Left colon (tissue), 2 donors: ENCODE results near the gene HIBADH. TPM values are rescaled to one million over a fixed set of nuclear protein-coding genes. Genes with fewer than 3 reads are reported as not detected.
A peak's percentile ranks its signal among the peaks of the same experiment; 100 is the strongest.
"Not testable (repeated sequence)": the region's sequence is repeated elsewhere in the genome, so short reads cannot be mapped to it uniquely, and the experiment has no call there.

Experiments
- ATAC-seq: fragments of 200-7000 bp; cut with Tn5 transposase; one replicate; pipeline ENCODE4 v1.9.1; 2020; ENCODE audit warnings: mild to moderate bottlenecking, moderate library complexity
- DNase-seq, 2 donors: peaks; one replicate each; pipeline ENCODE4 v3.0.0-alpha.2; 2020
- intact Hi-C, 2 donors: fragments of 100-400 bp; cut with DNase I in 1 of 2; cut with micrococcal nuclease in 1 of 2; formaldehyde crosslinking; loops; one replicate each; pipeline versions ENCODE4 v1.11.2 to v1.14.0; 2022; cut with DNase I, micrococcal nuclease
- total RNA-seq, 2 donors: library from RNA; stranded (reverse); fragmentation: NEBNext Ultra II Directional; extraction: Animal tissue kit (Norgen Biotek cat#: 25700); gene quantifications; one replicate each; pipeline ENCODE4 v1.2.1, GENCODE V29; 2021
- donor health status: DM: no; HTN: no; CAD: no.
- donor health status: DM: yes; HTN: yes; CAD: no.

HIBADH gene
- total RNA-seq, 2 donors from 2014 or later = 25.4 to 38.6 TPM

- intact Hi-C loops = no loop called here
- DNase-seq = no peak
- no peak for ATAC-seq
Observed at GRCh38 chr7:27523321-27523720, 139.4 kb downstream of the HIBADH start.

DNA sequence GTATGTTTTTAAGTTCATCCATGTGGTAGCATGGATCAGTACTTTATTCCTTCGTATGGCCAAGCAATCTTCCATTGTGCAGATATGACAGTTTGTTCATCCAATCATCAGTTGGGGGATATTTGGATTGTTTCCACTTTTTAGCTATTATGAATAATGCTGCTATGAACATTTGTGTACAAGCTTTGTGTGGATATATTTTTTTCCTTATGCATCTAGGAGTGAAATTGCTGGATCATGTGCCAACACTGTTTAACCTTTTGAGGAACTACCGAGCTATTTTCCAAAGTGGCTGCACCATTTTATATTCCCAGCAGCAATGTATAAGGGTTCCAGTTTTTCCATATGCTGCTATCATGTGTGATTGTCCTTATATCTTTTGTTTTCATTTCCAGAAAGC lies 140.1 kb downstream of the HIBADH start:
- ATAC-seq (no peak), DNase-seq (no peak)
- intact Hi-C loops = no loop called here

DNA sequence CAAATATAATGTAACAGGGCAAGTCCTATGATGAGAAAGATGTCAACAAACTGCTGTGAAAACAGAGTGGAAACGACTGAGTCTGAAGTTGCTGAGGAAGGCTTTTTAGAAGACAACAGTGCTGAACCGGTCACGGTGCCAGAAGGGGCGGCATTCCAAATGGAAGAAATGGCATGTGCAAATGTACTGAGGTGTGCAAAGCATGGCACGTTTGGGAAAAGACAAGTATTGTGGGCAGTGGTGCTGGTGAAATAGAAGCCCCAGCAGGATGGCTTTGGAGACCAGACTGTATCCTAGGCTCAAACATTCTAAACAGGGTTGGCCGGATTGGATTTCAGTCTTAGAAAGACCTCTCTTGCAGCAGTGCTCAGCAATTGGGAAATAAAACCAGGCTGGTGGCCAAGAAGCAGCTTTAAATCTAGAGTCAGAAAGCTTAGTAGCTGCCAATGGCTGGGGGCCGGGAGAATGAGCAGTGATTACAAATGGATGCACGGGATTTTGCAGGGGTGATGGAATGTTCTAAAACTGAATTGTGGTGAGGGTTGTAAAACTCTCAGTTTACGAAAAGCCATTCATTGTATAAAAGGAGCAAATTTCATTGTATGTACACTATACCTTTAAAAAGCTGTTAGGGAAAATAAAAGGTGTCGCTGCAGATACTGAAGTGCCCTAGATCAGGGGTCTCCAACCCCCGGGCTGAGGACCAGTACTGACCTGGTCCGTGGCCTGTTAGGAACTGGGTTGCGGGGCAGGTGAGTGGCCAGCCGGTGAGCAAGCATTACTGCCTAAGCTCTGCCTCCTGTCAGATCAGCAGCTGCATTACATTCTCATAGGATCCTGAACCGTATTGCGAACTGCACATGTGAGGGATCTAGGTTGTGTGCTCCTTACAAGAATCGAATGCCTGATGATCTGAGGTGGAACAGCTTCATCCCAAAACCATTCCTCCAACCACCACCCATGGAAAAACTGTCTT lies 141.6 kb downstream of the HIBADH start:
- ATAC-seq (no peak), DNase-seq (peak; percentile 8 to 32)
- intact Hi-C loops = no loop called here

DNA sequence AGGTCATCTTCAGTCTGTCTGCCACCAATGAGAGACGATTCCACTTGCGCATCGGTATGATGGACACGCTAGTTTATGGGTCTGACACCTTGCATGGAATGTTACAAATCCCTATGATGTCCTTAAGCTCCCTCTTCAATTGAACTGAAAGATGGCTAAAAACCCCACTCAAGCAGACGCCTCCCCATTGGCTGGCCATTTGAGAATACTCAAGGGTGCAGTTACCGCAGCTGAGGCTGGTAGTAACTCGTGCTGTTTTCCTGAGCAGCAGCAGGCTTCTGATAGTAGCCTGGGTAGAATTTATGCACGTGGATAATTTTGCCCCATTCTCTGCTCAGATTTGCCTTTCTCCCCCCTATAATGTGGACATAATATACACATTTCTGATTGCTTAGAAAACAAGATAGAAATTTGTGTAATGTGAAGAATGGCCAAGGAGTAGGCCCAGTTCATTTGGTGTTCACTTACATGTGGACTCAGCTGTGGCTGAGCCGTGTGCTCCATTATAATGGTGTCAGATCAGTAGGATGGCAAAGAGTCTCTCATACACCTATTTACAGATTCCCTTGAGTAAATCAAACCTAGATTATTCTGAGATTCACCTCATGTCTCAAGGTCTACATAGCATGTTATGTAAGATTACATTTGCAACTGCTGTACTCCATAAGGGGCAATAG lies 142.8 kb downstream of the HIBADH start:
- ATAC-seq = no peak
- intact Hi-C loops = no loop called here
- no peak for DNase-seq

DNA sequence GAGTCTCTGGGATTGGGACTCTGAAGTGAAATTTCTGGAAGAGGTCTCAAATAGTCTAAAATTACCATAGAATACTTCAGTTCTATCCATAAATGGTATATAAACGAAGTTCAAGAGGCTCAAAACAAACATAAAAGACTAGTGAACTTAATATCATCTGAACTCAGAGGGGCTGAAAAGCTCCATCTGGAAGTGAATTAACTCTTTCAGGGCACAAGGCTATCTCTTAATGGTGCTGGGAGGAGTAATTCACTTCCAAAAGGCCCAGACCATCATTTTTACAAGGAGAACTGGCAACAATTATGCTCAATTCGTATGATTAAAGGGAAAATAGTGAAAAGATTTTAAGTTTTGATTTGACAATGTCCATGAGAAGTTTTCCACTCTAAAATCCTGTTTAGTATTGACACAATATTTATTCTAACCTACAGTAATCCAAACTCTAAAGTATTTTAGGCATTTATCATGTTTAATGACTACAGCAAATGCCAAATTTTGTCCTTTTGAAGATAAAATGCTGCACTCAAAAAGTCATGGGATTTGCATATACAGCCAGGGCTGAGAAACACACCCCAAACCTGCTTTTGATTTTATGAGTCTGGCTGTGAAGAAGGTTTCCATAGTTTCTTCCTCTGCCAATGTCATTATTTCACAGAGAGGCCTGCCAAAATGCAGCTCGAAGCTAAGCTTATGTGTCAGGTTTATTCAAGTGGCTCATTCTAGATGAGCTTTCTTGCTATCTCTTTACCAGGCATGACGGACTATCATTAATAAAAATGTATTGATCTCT lies 143.9 kb downstream of the HIBADH start:
- intact Hi-C loops = no loop called here
- ATAC-seq (no peak), DNase-seq (no peak)

- ATAC-seq (peak; percentile 22), DNase-seq (no peak)
- intact Hi-C loops = no loop called here
Observed at GRCh38 chr7:27516421-27516820, 146.3 kb downstream of the HIBADH start.

DNA sequence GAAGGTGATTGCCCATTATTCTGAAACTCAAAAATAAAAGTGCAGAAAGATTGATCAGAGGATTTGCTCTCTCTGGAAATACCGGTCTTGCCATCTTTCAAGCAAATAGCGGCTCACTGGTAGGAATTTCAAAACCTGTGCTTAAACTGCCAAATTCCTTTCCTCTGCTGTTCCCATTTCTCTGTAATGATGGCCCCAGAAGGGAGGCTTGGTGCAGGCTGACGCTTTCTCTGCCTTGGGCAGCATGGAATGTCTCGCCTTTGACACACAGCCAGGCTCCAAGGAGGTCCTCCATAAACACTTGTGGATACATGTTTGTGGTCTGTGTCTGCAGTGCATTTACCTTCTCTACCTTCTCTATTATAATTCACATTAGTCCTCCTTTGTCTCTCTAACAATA lies 146.8 kb downstream of the HIBADH start:
- intact Hi-C loops = no loop called here
- ATAC-seq (no peak), DNase-seq (no peak)

- no peak for ATAC-seq
- intact Hi-C loops = no loop called here
- no peak for DNase-seq
Observed at GRCh38 chr7:27514861-27515260, 147.8 kb downstream of the HIBADH start.

- intact Hi-C loops = no loop called here
- DNase-seq = no peak
- no peak for ATAC-seq
Observed at GRCh38 chr7:27513885-27514284, 148.8 kb downstream of the HIBADH start.

- intact Hi-C loops, DNase-seq, ATAC-seq: not testable (repeated sequence)
Observed at GRCh38 chr7:27511370-27511769, 151.3 kb downstream of the HIBADH start.

GRCh38 chr7:27510541-27510940 lies 152.1 kb downstream of the HIBADH start:
- ATAC-seq = peak; percentile 42
- intact Hi-C loops = no loop called here
- no peak for DNase-seq

- ATAC-seq, DNase-seq, intact Hi-C loops: not testable (repeated sequence)
Observed at GRCh38 chr7:27501879-27502278, 160.8 kb downstream of the HIBADH start.

GRCh38 chr7:27501001-27501400 lies 161.7 kb downstream of the HIBADH start:
- intact Hi-C loops = no loop called here
- no peak for DNase-seq
- no peak for ATAC-seq

DNA sequence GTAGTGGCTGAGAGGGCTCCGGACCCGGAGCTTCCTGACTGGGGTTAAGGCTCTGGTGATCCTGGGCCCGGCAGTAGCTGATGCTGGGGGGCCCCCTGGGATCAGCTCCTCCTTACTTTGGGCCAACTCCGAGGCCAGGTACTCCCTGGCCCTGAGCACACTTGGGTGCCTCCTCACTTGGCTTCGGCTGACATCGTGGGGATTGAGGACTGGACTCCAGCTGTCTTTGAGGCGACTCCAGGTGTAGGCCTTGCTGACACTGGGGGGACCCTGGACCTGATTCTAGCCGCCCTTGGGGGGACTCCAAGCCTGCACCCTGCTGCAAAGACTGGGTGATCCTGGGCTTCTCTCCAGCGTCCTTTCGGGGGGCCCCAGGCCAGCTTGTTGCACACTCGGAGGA lies 170.5 kb downstream of the HIBADH start:
- intact Hi-C loops = no loop called here
- ATAC-seq = no peak

GRCh38 chr7:27491534-27491933 lies 171.1 kb downstream of the HIBADH start:
- intact Hi-C loops = no loop called here
- DNase-seq = no peak
- ATAC-seq = no peak

More for the DNA sequence above, 170.5 kb downstream of the HIBADH start:
- no peak for DNase-seq

DNA sequence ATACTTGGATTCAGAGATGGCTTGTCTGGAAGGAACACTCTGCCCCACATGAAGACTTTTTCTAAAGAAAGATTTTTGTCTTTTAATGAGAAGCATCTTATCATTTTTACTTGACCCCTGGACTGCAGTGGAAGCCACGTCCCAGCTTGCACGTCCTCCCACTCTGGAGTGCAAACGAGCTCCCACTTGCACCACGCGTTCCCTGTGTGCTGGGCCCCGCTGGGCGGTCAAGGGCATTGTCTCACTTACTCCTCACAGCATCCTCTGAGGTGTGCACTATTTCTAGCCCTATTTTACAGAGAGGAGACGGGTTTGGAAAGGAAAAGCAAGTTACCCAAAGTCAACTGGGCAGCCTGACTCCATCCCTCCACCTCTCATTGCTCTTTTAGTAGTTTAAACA lies 175.2 kb downstream of the HIBADH start:
- no peak for ATAC-seq
- DNase-seq = no peak
- intact Hi-C loops = no loop called here

DNA sequence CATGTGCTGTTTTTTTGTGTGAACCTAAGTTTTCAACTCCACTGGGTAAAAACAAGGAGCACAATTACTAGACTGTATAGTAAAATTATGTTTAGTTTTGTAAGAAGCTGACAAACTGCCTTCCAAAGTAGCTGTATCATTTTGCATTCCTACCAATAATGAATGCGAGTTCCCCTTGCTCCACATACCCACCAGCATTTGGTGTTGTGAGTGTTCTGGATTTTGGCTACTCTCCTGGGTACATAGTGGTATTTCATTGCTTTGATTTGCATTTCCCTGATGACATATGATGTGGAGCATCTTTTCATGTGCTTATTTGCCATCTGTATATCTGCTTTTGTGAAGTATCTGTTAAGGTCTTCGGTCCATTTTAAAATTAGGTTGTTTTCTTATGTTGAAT lies 178.2 kb downstream of the HIBADH start:
- ATAC-seq = no peak
- no peak for DNase-seq

GRCh38 chr7:27482219-27482618 lies 180.5 kb downstream of the HIBADH start:
- DNase-seq (no peak), ATAC-seq (no peak)
- intact Hi-C loops = no loop called here

More for the DNA sequence above, 178.2 kb downstream of the HIBADH start:
- intact Hi-C loops = no loop called here

DNA sequence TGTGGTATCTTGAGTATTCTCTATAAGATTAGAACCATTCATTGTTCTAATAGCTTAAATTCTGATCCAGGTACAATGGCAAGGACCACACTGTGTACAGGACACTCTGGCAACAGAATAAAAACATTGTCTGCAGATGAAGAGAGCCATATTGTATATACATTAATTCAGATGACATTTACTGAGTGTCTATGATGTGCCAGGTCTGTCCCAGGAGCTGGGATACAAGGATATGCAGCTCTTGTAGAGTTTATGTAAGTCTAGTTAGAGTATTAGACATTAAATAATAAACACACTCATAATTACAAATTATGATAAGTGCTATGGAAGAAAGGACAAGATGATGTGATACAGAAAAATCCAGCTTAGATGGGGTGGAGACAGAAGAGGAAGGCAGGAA lies 184.1 kb downstream of the HIBADH start:
- DNase-seq = no peak
- intact Hi-C loops = no loop called here
- ATAC-seq = no peak
